ENCODE results near the gene CDH2. TPM values are rescaled to one million over a fixed set of nuclear protein-coding genes. Genes with fewer than 3 reads are reported as not detected.

Gene CDH2
- total RNA-seq, 4 donors from 2014 or later = 0.20 to 4.4 (median 1.1) TPM; not detected in 1

- no peaks in the 10 kb centered on the region for H3K27me3 ChIP-seq
- H3K27ac ChIP-seq = no peak overlapping the region
- TF ChIP-seq EP300 (IDR thresholded peaks at IDR 0.05; ENCODE audit: low read depth) (no peak), POLR2AphosphoS5 (IDR thresholded peaks at IDR 0.05) (no peak), CTCF (IDR thresholded peaks at IDR 0.05) (no peak), POLR2A (IDR thresholded peaks at IDR 0.05) (no peak)
- no peaks in the 10 kb centered on the region for H3K36me3 ChIP-seq
- no peak overlapping the region for H3K4me3 ChIP-seq
- no peak for DNase-seq
- intact Hi-C loops (cut with DNase I; ENCODE audit: low total_unique reads) (no loop called here), in situ Hi-C loops (cut with MboI; ENCODE audit: low pct_ligation_motif_present in 1 of 4, low pct_unique_long_range_greater_than_20kb in 1 of 4, low sequenced_read_pairs in 3 of 4) (no loop called here)
- H3K4me1 ChIP-seq = no peaks in the 10 kb centered on the region
- WGBS, 2 donors (ENCODE audit: low coverage in 1 of 2) = 37 to 43% methylated on average over 1 of the region's 1 CpG
- H3K9me3 ChIP-seq = no peaks in the 10 kb centered on the region
Measured at GRCh38 chr18:28204154-28204553, 27.2 kb upstream of the CDH2 start.

DNA sequence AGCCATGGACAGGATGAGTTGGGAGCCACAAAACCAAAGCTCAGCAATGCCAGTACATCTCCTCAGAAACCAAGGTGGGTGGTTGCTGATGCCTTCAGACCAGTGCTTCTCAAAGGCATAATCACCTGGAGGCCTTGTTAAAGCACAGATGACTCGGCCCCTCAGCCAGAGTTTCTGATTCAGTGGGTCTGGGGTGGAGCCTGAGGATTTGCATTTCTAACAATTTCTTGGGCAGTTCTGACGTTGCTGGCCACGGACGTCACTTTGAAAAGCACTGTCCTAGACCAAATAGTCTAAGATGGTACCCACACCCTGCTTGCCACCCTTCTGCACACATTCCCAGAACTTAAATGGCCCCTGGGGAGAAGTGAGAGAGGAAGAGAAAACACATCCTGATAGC is 24.1 kb upstream of the CDH2 start:
- intact Hi-C loops (cut with DNase I; ENCODE audit: low total_unique reads) = no loop called here
- TF ChIP-seq CTCF (IDR thresholded peaks at IDR 0.05) (no peak), POLR2A (IDR thresholded peaks at IDR 0.05) (no peak), EP300 (IDR thresholded peaks at IDR 0.05; ENCODE audit: low read depth) (no peak), POLR2AphosphoS5 (IDR thresholded peaks at IDR 0.05) (no peak)
- Histone ChIP-seq H3K4me3 (no peak overlapping the region), H3K4me1 (no peaks in the 10 kb centered on the region), H3K27me3 (no peaks in the 10 kb centered on the region), H3K9me3 (no peaks in the 10 kb centered on the region), H3K36me3 (no peaks in the 10 kb centered on the region), H3K27ac (no peak overlapping the region)
- DNase-seq = no peak
- WGBS, 2 donors (ENCODE audit: low coverage in 1 of 2) = 79% methylated on average over 4 of the region's 4 CpGs; no CpG with 5 or more reads in 1 of the 2 donors
- in situ Hi-C loops (cut with MboI; ENCODE audit: low pct_ligation_motif_present in 1 of 4, low pct_unique_long_range_greater_than_20kb in 1 of 4, low sequenced_read_pairs in 3 of 4) = no loop called here

DNA sequence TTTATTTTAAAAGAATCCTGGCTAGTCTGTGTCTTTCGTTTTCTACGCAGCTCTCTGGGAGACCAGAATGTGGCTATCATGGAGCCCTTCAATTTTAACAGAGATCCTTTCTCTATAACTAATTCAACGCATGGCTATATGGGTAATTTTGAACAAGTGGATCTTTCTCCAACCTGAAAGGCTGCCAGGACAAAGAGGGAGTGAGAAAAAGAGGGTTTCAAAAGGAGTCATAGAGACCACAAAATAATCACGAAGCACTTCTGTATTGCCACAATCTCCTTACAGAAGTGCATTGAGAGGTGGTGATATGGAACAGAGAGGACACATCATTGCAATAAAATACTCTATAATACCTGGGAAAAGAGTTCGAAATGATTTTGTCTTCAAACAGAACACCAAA is 21.7 kb upstream of the CDH2 start:
- H3K27ac ChIP-seq = no peak overlapping the region
- intact Hi-C loops (cut with DNase I; ENCODE audit: low total_unique reads) = no loop called here
- no peak for DNase-seq
- H3K4me1 ChIP-seq = no peaks in the 10 kb centered on the region
- no peak overlapping the region for H3K4me3 ChIP-seq
- no peaks in the 10 kb centered on the region for H3K36me3 ChIP-seq
- no peaks in the 10 kb centered on the region for H3K27me3 ChIP-seq
- no peak for TF ChIP-seq CTCF (IDR thresholded peaks at IDR 0.05)
- TF ChIP-seq POLR2AphosphoS5 (IDR thresholded peaks at IDR 0.05) = no peak
- no peak for TF ChIP-seq EP300 (IDR thresholded peaks at IDR 0.05; ENCODE audit: low read depth)
- TF ChIP-seq POLR2A (IDR thresholded peaks at IDR 0.05) = no peak
- in situ Hi-C loops (cut with MboI; ENCODE audit: low pct_ligation_motif_present in 1 of 4, low pct_unique_long_range_greater_than_20kb in 1 of 4, low sequenced_read_pairs in 3 of 4) = no loop called here
- H3K9me3 ChIP-seq = no peaks in the 10 kb centered on the region
- 70 to 77% methylated on average over 5 of the region's 5 CpGs for WGBS, 2 donors (ENCODE audit: low coverage in 1 of 2)

DNA sequence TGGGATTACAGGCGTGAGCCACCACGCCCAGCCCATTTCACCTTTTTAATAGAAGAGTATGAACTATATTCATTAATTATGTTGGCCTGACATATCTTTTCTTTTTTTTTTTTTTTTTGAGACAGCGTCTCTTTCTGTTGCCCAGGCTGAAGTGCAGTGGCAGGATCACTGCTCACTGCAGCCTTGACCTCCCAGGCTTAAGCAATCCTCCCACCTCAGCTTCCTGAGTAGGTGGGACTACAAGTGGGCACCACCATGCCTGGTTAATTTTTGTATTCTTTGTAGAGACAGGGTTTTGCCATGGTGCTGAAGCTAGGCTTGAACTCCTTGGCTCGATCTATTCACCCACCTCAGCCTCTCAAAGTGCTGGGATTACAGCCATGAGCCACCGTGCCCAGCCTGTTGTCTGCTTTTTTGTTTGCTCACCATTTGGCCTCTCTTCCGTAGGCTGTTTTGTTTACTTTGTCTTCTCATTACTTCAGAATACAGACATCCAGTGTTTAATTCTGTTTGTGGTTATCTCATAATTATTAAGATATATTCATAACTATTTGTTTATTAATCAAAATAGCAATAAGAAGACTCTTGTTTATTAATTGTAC is 16.3 kb upstream of the CDH2 start:
- intact Hi-C loops (cut with DNase I; ENCODE audit: low total_unique reads) (no loop called here), in situ Hi-C loops (cut with MboI; ENCODE audit: low pct_ligation_motif_present in 1 of 4, low pct_unique_long_range_greater_than_20kb in 1 of 4, low sequenced_read_pairs in 3 of 4) (no loop called here)
- no peak for DNase-seq
- H3K9me3 ChIP-seq = no peaks in the 10 kb centered on the region
- no peaks in the 10 kb centered on the region for H3K27me3 ChIP-seq
- no peaks in the 10 kb centered on the region for H3K4me1 ChIP-seq
- no peak overlapping the region for H3K4me3 ChIP-seq
- no peak overlapping the region for H3K27ac ChIP-seq
- no peak for TF ChIP-seq EP300 (IDR thresholded peaks at IDR 0.05; ENCODE audit: low read depth)
- TF ChIP-seq POLR2A (IDR thresholded peaks at IDR 0.05) = no peak
- no peak for TF ChIP-seq POLR2AphosphoS5 (IDR thresholded peaks at IDR 0.05)
- TF ChIP-seq CTCF (IDR thresholded peaks at IDR 0.05) = no peak
- H3K36me3 ChIP-seq = no peaks in the 10 kb centered on the region
- WGBS, 2 donors (ENCODE audit: low coverage in 1 of 2) = 59 to 66% methylated on average over 3 to 6 of the region's 6 CpGs

Data from transverse colon (tissue), 4 donors.